ENCODE measurements around the gene RAVER2. TPM values are rescaled to one million over a fixed set of nuclear protein-coding genes. Genes with fewer than 3 reads are reported as not detected.

Gene RAVER2
- total and polyA plus RNA-seq, 10 of the 15 experiments (the other 5 are each of a cell fraction or from before 2014, with no cell fraction given) = 0.09 to 0.59 (median 0.41) TPM; not detected in 2

- ChIA-PET SMC1A (ENCODE audit: uncharacterized antibody, unreplicated experiment) (interaction anchor here (1.1 kb wide), 1 partner anchor 36 kb away, joined by 4 read pairs; no protein-coding TSS in a partner anchor), POLR2A (interaction anchor here (0.7 kb wide), 1 partner anchor 24 kb away, joined by 6 read pairs; no protein-coding TSS in a partner anchor), RAD21 (ENCODE audit: unreplicated experiment) (no interaction called here), CTCF (interaction anchor here (1.3 to 1.4 kb wide), 2 partner anchors 15 to 208 kb away, joined by 3 to 4 read pairs; no protein-coding TSS in a partner anchor)
- no peaks in the 10 kb centered on the region for H3K9me3 ChIP-seq (replicated peaks; ENCODE audit: control insufficient read depth, insufficient read depth, low read length)
- BruUV-seq (replicated peaks) = no TSS peak
- no peak overlapping the region for H3K4me3 ChIP-seq
- no peak for DNase-seq (ENCODE audit: low read depth, low spot score)
- no peak overlapping the region for H3K9ac ChIP-seq (ENCODE audit: control insufficient read depth, insufficient read depth, low read length)
- H2AFZ ChIP-seq (ENCODE audit: control insufficient read depth, low read depth, low read length) = no peak overlapping the region
- H4K20me1 ChIP-seq (ENCODE audit: control insufficient read depth, insufficient read depth) = no peaks in the 10 kb centered on the region
- H3K27me3 ChIP-seq (replicated peaks in 1 of 2; ENCODE audit: control insufficient read depth in 2 of 2, insufficient read depth in 2 of 2, low read length in 1 of 2) = no peaks in the 10 kb centered on the region
- no peak overlapping the region for H3K27ac ChIP-seq (ENCODE audit: control insufficient read depth, insufficient read depth)
- peaks cover 8 to 14% of the 10 kb centered on the region in 2 experiments for H3K36me3 ChIP-seq (ENCODE audit: control insufficient read depth in 2 of 2, insufficient read depth in 2 of 2, low read length in 1 of 2)
- H3K4me1 ChIP-seq (ENCODE audit: control insufficient read depth, insufficient read depth, low read length) = peaks cover 17% of the 10 kb centered on the region
- H3K4me2 ChIP-seq (ENCODE audit: control insufficient read depth, insufficient read depth) = no peak overlapping the region
- in situ Hi-C loops (cut with MboI) (no loop called here), intact Hi-C loops (cut with micrococcal nuclease; ENCODE audit: unreplicated experiment) (no loop called here)
- no peaks in the 10 kb centered on the region for H3K79me2 ChIP-seq (ENCODE audit: control insufficient read depth, insufficient read depth, low read length)
- WGBS (ENCODE audit: insufficient coverage, insufficient replicate concordance, low lambda C conversion rate, missing lambda C conversion rate) = 100% methylated on average over 1 of the region's 1 CpG
- no peak for FAIRE-seq
- ATAC-seq = no peak
- TF ChIP-seq LARP7 (IDR thresholded peaks at IDR 0.05) (no peak), ZBTB11 (CRISPR knock-in tag; IDR thresholded peaks at IDR 0.05) (no peak), IRF4 (IDR thresholded peaks at IDR 0.05; ENCODE audit: low read depth, low read length) (no peak), NR2F1 (conservative IDR thresholded peaks at IDR 0.05) (no peak), TCF3 (IDR thresholded peaks at IDR 0.05; ENCODE audit: borderline replicate concordance, insufficient read depth, low read depth, low read length) (no peak), SKIL (IDR thresholded peaks at IDR 0.05; ENCODE audit: low read depth, poor library complexity, severe bottlenecking) (no peak), SIN3A (IDR thresholded peaks at IDR 0.05; ENCODE audit: low read depth, low read length) (no peak), HDAC2 (IDR thresholded peaks at IDR 0.05) (no peak), SMAD1 (IDR thresholded peaks at IDR 0.05; ENCODE audit: low read depth, partially characterized antibody) (no peak), ZBTB40 (IDR thresholded peaks at IDR 0.05; ENCODE audit: borderline replicate concordance) (no peak), USF2 (IDR thresholded peaks at IDR 0.05; ENCODE audit: borderline replicate concordance, low read depth, low read length) (no peak), NFYA (IDR thresholded peaks at IDR 0.05; ENCODE audit: borderline replicate concordance, low read depth, low read length) (no peak), CBFB (IDR thresholded peaks at IDR 0.05; ENCODE audit: low read depth) (no peak)
Observed at GRCh38 chr1:64867266-64867665, 122.4 kb downstream of the RAVER2 start.

All from GM12878 (cell line).